HG02571 (cell line): ENCODE results near the gene SLC39A11.
"Not testable (repeated sequence)": the region's sequence is repeated elsewhere in the genome, so short reads cannot be mapped to it uniquely, and the experiment has no call there.

Source experiments
- ATAC-seq: cut with Tn5 transposase; IDR thresholded peaks from one replicate; pipeline ENCODE4 v1.9.1; 2021; ENCODE audit warnings: mild to moderate bottlenecking, moderate library complexity; ENCODE audit not compliant: unreplicated experiment

Gene SLC39A11

DNA sequence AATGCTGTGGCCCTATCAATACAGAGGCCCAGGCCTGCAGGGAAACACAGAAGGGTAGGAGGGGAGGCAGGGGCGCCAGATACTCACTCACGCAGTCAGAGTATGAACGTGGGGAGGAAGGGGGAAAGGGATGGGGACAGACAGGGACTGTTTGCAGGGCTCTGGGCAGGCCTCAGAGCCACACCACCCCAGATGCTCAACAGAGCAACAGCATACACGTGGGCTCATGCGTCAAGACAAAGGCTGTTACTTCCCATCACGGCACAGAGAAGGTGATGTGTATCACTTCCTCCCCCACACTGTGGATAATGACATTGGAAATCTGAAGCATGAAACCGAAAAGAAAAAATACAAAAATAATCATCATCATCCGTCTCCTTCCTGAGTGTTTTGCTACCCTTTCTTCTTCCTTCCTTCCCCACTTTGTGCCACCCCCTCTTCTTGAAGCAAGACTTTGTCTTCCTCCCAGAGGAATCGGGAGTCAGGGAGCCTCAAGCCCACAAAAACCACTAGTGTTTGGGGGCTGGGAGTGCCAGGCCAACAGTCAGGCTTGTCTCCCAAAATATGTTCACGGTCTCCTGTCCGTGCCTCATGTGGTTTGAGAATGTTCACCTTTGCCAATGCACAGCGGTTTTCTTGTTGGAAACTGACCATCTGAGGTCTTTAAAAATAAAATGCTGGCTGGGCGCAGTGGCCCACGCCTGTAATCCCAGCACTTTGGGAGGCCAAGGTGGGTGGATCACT is 20.1 kb downstream of the SLC39A11 start:
- ATAC-seq, result no peak

DNA sequence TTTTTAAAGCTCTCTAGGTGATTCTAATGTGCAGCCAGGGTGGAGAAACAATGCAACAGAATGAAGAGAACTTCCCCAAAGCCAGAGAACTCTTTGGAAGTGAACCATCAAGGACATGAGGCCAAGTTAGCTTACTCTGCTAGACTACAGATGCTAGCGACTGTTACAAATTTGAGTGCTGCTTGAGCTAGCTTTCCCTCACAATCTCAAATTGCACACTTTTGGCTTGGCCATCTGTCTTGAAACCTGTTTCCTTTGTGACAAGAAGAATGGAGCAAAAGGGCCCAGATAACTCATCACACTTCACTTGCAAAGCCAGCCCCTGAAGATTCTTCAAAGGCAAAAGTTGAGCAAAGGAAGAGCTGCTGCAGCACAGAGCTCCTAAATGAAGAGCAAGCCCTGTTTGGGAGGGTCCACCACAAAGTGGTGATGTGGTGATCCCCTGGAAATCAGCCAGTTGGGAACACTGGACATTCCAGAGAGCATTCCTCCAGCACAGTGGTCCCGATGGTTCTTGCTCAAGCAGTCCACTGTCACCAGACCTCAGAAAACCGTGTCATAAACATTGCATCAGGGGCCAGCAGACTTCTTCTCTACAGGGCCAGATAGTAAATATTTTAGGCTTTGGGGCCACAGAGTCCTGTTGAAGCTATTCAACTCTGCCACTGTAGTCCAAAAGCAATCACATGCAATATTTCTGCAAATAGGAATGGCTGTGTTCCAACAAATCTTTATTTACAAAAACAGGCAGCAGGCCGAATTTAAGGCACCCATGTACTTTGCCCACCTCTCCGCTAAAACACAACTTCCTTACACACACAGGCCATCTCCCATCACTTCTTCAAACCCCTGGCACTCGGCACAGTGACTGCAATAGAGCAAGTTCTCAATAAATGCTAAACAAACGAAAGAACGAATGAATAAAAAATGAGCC is 21.2 kb downstream of the SLC39A11 start:
- no peak for ATAC-seq

DNA sequence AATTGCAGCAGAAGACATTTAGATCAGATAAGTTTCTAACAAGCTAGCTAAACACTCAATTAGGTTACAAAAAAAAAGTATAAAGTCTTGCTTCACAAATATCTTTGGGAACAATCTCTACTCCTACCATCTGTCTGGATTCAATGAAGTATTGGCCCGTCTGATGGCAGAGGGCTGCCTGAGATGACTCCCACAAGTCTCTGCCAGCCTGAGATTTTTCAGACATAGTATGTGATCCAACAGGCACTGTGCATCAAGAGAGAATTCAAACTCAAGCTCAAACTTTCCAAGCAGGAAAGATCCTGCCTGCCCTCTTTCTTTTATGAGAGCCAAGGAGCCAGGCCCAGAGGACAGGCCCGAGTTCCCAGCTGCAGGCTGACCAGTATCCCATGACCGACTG is 22.6 kb downstream of the SLC39A11 start:
- no peak for ATAC-seq

DNA sequence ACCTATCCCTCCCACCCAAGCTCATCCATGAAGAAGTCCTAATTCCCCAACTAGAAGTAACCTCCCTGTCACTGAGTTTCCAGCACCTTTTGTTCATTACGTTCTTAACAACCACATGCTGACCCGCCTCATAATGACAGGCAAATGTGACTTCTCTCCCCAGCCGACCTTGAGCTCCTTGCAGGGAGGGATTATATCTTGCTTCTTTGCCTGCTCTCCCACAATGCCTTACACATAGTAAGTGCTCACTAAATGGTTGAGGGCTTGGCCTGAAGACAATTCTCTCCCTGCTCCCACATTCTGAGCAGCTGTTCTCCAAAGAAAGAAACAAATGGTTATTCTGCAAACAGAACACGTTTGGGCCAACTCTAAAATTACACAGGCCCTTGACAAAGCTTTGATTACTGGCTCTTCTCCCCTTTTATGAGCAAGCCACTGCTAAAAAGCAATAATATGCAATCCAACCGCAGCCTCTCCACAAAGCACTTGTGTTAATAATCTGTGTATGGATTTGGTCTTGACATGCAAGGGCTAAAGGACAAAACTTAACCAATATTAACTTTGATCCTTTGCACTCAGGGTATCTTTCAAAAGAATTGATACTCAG is 23.2 kb downstream of the SLC39A11 start:
- no peak for ATAC-seq

DNA sequence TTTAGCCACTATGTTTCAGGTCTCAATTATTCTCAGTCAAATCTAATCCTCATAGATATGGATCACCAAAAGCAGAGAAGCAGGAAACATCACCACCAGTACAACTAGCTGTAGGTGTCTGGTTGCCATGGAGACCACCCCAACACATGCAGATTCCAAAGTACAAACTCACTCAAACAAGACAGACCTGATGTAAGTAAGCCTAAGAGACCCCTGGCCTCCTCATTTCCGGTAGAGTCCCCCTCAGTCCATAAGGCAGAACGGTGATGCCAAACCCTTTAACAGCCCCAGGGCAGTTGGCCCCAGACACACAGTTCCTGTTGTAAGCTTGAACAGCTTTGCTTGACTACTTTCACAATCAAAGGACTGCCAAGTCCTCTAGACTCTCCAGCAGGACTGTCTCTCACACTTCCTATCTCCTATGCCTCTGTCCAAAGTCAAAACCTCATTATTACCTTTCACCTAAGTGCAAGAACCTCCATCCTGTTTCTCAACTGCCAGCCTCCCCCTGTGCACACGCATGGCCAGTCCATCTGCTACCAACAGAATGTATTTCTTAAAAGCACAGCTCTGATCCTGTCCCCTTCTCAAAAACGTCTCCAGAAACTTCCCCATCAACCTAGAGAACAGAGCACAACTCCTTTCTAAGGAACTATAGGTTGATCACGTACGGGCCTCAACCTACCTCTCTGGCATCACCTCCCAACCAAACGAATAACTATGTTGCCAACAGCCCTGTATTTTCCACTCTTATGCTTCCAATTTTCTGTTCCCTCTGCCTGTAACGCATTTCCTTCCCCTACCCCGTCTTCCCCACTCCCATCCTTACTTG is 23.9 kb downstream of the SLC39A11 start:
- no peak for ATAC-seq

DNA sequence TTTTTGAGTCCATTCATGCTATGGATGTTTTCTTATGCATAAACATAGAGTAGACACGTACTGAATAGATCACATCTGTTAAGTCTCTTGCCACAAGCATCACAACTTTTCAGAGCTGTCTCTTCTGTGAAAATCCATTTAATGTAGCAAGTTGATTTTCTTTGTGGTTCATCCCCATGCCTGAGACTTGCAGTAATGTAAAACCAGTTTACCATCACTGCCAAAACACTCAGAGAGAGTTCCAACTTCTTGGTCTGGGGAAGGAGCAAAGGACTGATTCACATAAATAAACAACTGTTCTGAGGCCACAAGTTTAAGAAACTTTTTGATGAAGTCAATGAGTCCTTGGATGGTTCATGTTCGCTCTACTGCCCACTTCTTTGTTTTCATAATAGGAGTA is 24.8 kb downstream of the SLC39A11 start:
- ATAC-seq, result not testable (repeated sequence)

DNA sequence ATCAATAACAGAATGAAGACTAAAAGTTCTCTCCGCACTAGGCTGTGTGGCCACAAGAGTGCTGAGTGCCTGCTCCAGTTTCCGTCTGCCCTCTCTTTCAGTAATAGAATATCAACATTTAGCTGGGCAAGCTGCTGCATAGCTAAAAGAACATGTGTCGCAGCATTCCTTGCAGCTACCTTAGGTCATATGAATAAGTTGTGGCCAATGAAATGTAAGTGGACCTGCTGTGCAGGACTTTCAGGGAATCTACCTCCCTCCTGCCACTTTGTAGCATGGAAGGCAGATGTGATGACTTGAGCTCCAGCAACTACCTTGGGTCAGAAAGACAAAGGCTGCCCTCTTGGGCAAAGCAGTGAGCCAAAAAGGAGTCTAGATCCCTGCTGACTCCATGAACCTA is 25.4 kb downstream of the SLC39A11 start:
- ATAC-seq, result no peak

DNA sequence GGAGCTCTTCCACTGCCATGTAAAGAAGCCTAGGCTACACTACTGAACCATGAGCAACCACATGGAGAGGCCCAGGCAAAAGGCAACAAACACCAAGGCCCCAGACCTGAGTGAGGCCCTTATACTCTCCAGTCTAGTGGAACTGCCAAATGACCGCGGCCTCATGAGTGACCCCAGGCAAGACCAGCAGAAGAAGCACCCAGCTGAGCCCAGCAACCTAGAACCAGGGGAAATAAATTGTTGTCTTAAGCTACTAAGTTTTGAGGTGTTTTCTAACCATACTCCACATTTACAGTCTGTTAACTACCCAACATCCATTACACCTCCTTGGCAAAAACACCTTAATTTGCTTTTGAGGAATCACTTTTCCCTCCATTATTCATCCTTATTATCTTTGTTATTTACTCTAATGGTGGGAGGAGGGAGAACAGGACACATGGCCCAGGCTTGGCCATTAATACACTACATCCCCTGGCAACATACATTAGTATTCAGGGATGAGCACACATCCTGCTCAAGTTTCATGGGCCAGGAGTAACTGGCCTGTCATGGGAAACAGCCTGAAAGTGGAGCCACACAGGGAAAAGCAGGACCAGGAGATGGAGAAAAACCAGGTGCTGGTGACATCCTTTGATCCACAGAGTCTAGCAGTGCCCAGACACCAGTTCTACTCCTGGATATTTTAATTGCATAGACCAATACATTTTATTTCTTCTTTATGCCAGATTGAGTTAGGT is 26.2 kb downstream of the SLC39A11 start:
- no peak for ATAC-seq

DNA sequence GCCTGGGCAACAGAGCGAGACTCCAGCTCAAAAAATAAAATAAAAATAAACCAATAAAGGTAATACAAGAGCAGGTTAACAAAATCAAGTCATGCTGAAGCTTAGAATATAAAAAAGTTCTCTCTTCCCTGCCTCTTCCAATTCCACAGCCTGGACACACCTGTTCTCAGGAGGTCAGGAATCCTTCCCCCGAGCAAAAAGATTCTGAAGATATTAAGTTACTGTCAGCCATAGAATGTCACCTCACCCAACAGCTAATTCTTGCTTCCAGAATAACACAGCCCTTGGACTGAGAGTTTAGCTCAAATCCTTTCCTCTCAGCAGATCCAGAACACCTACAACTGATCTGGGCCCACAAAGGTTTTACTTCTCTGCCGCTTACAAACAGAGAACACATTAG is 27.1 kb downstream of the SLC39A11 start:
- no peak for ATAC-seq

DNA sequence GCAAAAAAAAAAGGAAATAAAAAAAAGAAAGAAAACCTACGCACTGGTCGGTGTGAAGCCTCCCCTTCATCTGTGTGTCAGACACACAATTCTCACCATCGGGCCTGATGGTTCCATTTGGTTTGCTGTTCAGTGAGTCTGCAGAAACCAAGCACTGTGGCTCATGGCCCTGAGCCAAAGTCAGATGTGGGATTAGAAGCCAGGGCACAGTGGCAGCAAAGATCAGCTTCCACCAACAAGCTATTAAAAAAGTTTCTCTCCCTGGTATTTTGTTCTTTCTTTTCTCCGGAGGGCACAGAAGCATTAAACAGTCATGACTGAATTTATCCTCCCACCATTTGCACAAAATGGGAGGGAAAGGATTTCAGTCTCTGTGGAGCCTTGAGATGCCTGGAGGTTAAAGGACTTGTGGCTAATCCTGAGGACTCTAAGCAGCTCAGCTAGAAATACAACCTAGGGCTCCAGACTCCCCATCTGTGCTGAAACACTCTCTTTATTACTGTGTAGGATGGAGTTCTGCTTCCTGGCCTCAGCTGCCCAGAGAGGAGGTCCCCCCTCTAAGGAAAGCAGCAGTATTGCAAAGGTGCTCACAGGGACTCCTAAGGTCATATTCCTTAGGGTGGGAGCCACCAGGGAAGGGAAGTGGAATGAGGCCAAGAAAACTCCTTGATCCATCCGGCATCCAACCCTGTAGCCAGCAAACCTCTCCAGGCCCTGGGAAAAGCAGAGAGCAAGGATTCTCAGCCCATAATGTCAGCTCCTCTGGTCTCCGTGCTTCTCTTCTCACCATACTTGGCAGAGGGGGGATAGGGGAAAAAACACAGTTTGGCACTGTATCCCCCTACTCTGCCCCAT is 28.2 kb downstream of the SLC39A11 start:
- no peak for ATAC-seq

DNA sequence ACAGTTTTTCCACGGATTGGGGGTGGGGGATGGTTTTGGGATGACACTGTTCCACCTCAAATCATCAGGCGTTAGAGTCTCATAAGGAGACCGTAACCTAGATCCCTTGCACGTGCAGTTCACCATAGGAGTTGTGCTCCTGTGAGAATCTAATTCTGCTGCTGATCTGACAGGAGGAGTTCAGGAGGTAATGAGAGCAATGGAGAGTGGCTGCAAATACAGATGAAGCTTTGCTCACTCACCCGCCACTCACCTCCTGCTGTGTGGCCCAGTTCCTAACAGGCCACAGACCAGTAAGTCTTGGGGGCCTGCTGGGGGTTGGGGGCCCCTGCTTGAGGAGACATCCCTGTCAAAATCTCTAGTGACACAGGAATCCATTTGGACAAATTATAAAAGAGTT is 29.8 kb downstream of the SLC39A11 start:
- ATAC-seq, result no peak

DNA sequence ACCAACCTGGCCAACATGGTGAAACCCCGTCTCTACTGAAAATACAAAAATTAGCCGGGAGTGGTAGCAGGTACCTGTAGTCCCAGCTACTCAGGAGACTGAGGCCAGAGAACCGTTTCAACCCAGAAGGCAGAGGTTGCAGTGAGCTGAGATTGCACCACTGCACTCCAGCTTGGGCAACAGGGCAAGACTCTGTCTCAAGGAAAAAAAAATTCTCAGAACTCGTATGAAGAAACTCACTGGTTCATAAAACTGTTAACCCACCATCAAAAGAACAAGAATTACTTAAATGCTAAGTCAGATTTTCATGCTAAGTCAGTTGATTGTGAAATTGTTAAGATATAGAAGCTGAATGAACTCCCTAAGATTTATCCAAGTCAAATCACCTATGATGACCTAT is 31.3 kb downstream of the SLC39A11 start:
- no peak for ATAC-seq

DNA sequence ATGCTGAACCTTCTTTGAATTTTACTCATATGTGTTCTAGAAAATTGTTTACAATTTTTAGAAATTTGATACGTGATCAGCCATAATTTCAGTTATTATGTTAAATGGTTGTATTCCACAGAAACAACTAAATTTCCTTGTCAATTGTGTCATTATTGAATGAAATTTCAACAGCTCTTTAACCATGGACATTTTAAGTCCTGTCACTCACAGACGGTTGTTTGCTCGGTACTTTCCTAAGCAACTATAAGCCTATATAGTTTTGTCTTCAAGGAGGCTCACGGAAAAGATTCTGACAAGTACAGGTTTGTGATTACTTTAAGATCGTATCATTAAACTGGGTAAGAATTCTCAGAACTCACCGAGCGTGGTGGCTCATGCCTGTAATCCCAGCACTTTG is 31.8 kb downstream of the SLC39A11 start:
- ATAC-seq, result no peak

DNA sequence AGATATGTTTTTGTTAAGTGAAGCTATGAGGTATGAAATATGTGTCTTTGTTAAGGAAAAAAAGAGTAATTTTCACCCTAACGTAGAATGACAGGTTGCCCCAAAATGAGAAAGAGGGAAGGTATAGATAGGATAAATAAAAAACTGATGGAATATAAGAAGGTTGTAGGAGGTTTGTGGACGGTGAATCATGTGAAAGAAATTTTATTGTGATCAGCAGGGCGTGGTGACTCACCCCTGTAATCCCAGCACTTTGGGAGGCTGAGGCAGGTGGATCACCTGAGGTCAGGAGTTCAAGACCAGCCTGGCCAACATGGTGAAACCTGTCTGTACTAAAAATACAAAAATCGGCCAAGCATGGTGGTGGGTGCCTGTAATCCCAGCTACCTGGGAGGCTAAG is 32.8 kb downstream of the SLC39A11 start:
- ATAC-seq, result not testable (repeated sequence)

DNA sequence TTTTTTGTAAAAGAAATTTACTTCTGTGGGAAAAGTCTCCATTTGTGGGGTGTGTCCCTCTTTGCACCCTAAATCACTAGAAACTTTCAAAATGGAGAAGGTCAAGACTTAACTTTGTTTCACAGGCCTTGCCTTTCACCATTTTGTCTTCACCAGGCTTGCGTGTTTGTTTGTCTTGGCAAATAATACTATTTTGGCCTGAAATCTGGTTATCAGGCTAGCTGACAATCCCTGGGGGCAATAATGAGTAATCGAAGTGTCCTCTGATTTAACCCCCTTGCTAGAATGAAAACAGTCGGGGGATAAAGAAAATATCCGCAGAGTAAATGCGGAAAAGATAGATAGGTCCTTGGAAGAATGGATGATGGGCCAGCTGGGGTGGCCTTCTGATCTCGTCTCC is 34.5 kb downstream of the SLC39A11 start:
- no peak for ATAC-seq

DNA sequence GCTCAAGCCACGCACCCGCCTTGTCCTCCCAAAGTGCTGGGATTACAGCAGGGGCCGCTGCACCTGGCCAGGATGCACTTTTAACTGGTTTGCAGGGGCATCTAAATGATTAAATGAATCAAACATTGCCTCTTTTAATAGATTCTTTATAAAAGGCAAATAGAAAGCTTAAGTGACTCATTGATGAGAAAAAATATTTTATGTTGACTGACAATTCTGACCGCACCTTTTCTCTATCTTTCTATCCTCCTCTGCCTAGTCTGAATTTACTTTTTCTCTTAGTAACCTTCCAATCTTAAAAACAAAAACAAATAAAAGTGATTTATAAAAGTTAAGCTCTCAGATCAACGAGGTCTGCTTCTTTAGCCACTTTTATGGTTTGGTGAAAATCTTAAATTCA is 35.3 kb downstream of the SLC39A11 start:
- ATAC-seq, result no peak

DNA sequence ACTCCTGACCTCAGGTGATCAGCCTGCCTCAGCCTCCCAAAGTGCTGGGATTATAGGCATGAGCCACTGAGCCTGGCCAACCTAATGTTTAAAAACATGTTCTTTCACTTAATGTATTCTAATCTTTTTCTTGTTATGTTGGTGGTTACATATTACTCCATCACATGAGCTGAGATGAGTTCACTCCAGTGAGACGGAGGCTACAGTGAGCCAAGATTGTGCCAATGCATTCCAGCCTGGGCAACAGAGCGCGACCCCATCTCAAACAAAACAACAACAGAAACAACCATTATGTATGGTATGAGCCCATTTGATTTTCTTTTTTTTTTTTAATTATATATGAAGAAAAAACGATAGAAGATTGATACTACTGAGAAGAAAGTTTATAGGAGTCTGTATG is 39.6 kb downstream of the SLC39A11 start:
- no peak for ATAC-seq

DNA sequence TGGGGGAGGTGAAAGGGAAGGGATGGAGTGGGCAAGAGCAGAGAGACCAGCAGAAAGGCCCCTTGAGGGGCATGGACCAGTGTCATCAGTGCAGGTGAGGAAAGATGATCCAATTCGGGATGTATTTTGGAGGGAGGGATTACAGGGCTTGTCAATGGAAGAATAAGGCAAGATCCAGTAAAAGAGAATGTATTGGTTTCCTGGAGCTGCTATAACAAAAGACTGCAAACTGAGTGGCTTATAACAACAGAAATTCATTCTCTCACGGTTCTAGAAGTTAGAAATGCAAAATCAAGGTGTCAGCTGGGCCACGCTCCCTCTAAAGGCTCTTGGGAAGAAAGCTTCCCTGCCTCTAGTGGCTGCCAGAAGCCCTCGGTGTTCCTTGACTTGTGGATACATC is 41.7 kb downstream of the SLC39A11 start:
- ATAC-seq, result no peak

DNA sequence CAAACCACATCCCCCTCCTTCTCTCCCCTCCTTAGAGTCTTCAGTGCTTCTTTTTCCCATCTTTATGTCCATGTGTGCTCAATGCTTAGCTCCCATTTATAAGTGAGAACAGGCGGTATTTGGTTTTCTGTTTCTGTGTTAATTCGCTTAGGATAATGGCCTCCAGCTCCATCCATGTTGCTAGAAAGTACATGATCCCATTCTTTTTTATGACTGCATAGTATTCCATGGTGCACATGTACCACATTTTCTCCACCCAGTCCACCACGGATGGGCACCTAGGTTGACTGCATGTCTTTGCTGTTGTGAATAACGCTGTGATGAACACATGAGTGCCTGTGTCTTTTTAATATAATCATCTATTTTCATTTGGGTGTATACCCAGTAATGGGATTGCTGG is 44.3 kb downstream of the SLC39A11 start:
- ATAC-seq, result no peak
